ENCODE data around the gene GARIN5B. TPM values are rescaled to one million over a fixed set of nuclear protein-coding genes. Genes with fewer than 3 reads are reported as not detected.

GARIN5B gene
- polyA plus RNA-seq, 1 of the 3 experiments (the other 2 are of a cell fraction): not detected

DNA sequence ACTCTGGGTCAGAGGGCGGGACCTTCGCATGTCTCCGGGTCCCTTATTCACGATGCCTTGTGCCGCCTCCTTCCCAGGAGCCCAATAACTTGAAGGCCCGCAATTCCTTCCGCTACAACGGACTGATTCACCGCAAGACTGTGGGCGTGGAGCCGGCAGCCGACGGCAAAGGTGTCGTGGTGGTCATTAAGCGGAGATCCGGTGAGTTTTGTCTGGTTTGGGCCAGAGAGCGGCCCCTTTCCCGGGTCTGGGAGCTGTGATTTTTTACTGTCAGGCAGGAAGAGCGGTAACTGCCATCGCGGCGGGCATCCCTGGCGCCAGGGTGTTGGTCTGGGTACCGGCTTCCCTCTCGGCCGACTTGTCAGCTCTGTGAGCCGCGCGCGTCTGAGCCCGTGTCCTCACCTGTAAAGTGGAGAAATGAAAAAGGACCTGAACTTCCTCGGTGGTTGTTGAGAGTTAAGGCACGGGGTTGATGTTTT is 23.5 kb upstream of the GARIN5B start:
- Histone ChIP-seq H3K9me3 (no peaks in the 10 kb centered on the region), H3K36me3 (replicated peaks in 1 of 2; ENCODE audit: control insufficient read depth in 1 of 2, insufficient read depth in 2 of 2, low read length in 1 of 2) (peaks cover 40 to 43% of the 10 kb centered on the region in 2 experiments), H3K9ac (peak overlapping the region; percentile 97), H3K9me2 (no peaks in the 10 kb centered on the region), H3K27me3 (ENCODE audit: insufficient read depth) (no peaks in the 10 kb centered on the region), H3K4me3 (ENCODE audit: low read depth in 2 of 2, low read length in 1 of 2) (peak overlapping the region; percentile 86 to 97), H4K20me1 (ENCODE audit: insufficient read depth) (peaks cover 56% of the 10 kb centered on the region), H3K27ac (ENCODE audit: low read depth in 2 of 2, low read length in 1 of 2) (peak overlapping the region; percentile 81 to 98; a peak in 2 of 4 replicates), H3K4me2 (peak overlapping the region; percentile 100), H3K4me1 (ENCODE audit: control insufficient read depth in 1 of 2, insufficient read depth in 2 of 2, low read depth in 1 of 2, low read length in 1 of 2) (peaks cover 25 to 56% of the 10 kb centered on the region in 2 experiments; a peak in 3 of 4 replicates), H2AFZ (ENCODE audit: low read depth) (no peak overlapping the region), H3K79me2 (ENCODE audit: insufficient read depth) (peaks cover 48% of the 10 kb centered on the region), H3F3A (replicated peaks; ENCODE audit: insufficient read depth) (peaks cover 35% of the 10 kb centered on the region)
- no peak for DNase-seq
- CTCF ChIA-PET: interaction anchor here (0.7 to 5.3 kb wide), 4 partner anchors 32 to 245 kb away, joined by 3 to 22 read pairs (median 14); no protein-coding TSS in a partner anchor
- POLR2A ChIA-PET: interaction anchor here (1.0 kb wide), 1 partner anchor 13 kb away, joined by 3 read pairs; no protein-coding TSS in a partner anchor
- no peak for TF ChIP-seq FOXM1 (IDR thresholded peaks at IDR 0.05; ENCODE audit: low read depth)
- TF ChIP-seq NRF1 (IDR thresholded peaks at IDR 0.05; ENCODE audit: low read depth, low read length): no peak
- TF ChIP-seq, protein P1, sequence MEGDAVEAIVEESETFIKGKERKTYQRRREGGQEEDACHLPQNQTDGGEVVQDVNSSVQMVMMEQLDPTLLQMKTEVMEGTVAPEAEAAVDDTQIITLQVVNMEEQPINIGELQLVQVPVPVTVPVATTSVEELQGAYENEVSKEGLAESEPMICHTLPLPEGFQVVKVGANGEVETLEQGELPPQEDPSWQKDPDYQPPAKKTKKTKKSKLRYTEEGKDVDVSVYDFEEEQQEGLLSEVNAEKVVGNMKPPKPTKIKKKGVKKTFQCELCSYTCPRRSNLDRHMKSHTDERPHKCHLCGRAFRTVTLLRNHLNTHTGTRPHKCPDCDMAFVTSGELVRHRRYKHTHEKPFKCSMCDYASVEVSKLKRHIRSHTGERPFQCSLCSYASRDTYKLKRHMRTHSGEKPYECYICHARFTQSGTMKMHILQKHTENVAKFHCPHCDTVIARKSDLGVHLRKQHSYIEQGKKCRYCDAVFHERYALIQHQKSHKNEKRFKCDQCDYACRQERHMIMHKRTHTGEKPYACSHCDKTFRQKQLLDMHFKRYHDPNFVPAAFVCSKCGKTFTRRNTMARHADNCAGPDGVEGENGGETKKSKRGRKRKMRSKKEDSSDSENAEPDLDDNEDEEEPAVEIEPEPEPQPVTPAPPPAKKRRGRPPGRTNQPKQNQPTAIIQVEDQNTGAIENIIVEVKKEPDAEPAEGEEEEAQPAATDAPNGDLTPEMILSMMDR (IDR thresholded peaks at IDR 0.05): no peak
- TF ChIP-seq MEF2A (IDR thresholded peaks at IDR 0.05; ENCODE audit: borderline replicate concordance, low read depth): no peak
- no peak for TF ChIP-seq SMC3 (IDR thresholded peaks at IDR 0.05; ENCODE audit: low read depth, low read length)
- TF ChIP-seq, protein P2, sequence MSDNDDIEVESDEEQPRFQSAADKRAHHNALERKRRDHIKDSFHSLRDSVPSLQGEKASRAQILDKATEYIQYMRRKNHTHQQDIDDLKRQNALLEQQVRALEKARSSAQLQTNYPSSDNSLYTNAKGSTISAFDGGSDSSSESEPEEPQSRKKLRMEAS (IDR thresholded peaks at IDR 0.05; ENCODE audit: low read depth): peak; percentile 23; the same call in 1 of the 2 replicates
- TF ChIP-seq NFIC (IDR thresholded peaks at IDR 0.05; ENCODE audit: borderline replicate concordance): no peak
- TF ChIP-seq MXI1 (IDR thresholded peaks at IDR 0.05; ENCODE audit: low read depth, low read length): peak; percentile 39
- no peak for TF ChIP-seq FOXJ3 (CRISPR knock-in tag; IDR thresholded peaks at IDR 0.05)
- TF ChIP-seq, protein P3, sequence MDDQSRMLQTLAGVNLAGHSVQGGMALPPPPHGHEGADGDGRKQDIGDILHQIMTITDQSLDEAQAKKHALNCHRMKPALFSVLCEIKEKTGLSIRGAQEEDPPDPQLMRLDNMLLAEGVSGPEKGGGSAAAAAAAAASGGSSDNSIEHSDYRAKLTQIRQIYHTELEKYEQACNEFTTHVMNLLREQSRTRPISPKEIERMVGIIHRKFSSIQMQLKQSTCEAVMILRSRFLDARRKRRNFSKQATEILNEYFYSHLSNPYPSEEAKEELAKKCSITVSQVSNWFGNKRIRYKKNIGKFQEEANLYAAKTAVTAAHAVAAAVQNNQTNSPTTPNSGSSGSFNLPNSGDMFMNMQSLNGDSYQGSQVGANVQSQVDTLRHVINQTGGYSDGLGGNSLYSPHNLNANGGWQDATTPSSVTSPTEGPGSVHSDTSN (IDR thresholded peaks at IDR 0.05): 0 out of 2 replicates have a peak, but pooled peaks have one; percentile 4
- TF ChIP-seq ELF1 (IDR thresholded peaks at IDR 0.05): no peak
- TF ChIP-seq YY1 (IDR thresholded peaks at IDR 0.05; ENCODE audit: low read depth): no peak
- no peak for TF ChIP-seq RCOR1 (IDR thresholded peaks at IDR 0.05; ENCODE audit: low read length)
- TF ChIP-seq, protein P4, sequence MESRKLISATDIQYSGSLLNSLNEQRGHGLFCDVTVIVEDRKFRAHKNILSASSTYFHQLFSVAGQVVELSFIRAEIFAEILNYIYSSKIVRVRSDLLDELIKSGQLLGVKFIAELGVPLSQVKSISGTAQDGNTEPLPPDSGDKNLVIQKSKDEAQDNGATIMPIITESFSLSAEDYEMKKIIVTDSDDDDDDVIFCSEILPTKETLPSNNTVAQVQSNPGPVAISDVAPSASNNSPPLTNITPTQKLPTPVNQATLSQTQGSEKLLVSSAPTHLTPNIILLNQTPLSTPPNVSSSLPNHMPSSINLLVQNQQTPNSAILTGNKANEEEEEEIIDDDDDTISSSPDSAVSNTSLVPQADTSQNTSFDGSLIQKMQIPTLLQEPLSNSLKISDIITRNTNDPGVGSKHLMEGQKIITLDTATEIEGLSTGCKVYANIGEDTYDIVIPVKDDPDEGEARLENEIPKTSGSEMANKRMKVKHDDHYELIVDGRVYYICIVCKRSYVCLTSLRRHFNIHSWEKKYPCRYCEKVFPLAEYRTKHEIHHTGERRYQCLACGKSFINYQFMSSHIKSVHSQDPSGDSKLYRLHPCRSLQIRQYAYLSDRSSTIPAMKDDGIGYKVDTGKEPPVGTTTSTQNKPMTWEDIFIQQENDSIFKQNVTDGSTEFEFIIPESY (IDR thresholded peaks at IDR 0.05; ENCODE audit: borderline replicate concordance, low read depth): no peak
- WGBS (ENCODE audit: low lambda C conversion rate): 0% methylated on average over 15 of the region's 33 CpGs
